Measurements from ENCODE around the gene DIPK2A. TPM values are rescaled to one million over a fixed set of nuclear protein-coding genes. Genes with fewer than 3 reads are reported as not detected.

Gene DIPK2A
- total and polyA plus RNA-seq, 2 of the 4 experiments (the other 2 are of a cell fraction), result 9.3 to 14.0 TPM

- no peak overlapping the region; the same call in 1 of the 2 replicates for H3K4me2 ChIP-seq (ENCODE audit: low read depth, low read length)
- CTCF ChIA-PET, result no interaction called here
Observed at GRCh38 chr3:143998266-143998665, 26.6 kb downstream of the DIPK2A start.

More at GRCh38 chr3:143998266-143998665, 26.6 kb downstream of the DIPK2A start:
- Histone ChIP-seq H4K8ac (ENCODE audit: low read depth in 2 of 2, low read length in 2 of 2) (no peak overlapping the region), H3K18ac (ENCODE audit: low read depth, low read length) (no peak overlapping the region), H3K4ac (ENCODE audit: low read depth, low read length) (no peak overlapping the region), H3K27me3 (ENCODE audit: control insufficient read depth, insufficient read depth, low read length) (no peaks in the 10 kb centered on the region), H2BK15ac (ENCODE audit: low read depth, low read length) (no peak overlapping the region), H3K9me3 (ENCODE audit: control insufficient read depth, insufficient read depth, low read length) (no peaks in the 10 kb centered on the region), H2BK5ac (ENCODE audit: low read depth, low read length, poor library complexity, severe bottlenecking) (no peak overlapping the region), H3K27ac (ENCODE audit: insufficient read depth, low read length) (no peak overlapping the region), H3K36me3 (ENCODE audit: control insufficient read depth, insufficient read depth, low read length) (no peaks in the 10 kb centered on the region), H3K56ac (ENCODE audit: extremely low read depth, insufficient read depth, low read length) (no peak overlapping the region), H2BK20ac (ENCODE audit: low read depth, low read length) (no peak overlapping the region), H3K9ac (ENCODE audit: low read depth, low read length) (no peak overlapping the region), H4K5ac (ENCODE audit: low read depth, low read length) (no peak overlapping the region), H3K4me1 (ENCODE audit: control insufficient read depth, insufficient read depth, low read length) (no peaks in the 10 kb centered on the region), H3K14ac (replicated peaks; ENCODE audit: low read depth, low read length) (no peak overlapping the region), H4K91ac (ENCODE audit: insufficient read depth, low read depth, low read length) (no peak overlapping the region), H2AK9ac (replicated peaks; ENCODE audit: low read depth, low read length, poor library complexity) (no peak overlapping the region), H3K9me1 (ENCODE audit: insufficient read depth, low read length) (no peaks in the 10 kb centered on the region), H2BK120ac (ENCODE audit: low read depth, low read length) (no peak overlapping the region), H4K20me1 (ENCODE audit: insufficient read depth, low read length) (no peaks in the 10 kb centered on the region), H2AK5ac (ENCODE audit: low read depth, low read length) (no peak overlapping the region), H2AFZ (replicated peaks; ENCODE audit: low read length, poor library complexity) (no peak overlapping the region), H3K79me1 (ENCODE audit: low read depth in 1 of 2, low read length in 2 of 2) (no peaks in the 10 kb centered on the region; a peak in 1 of 4 replicates), H3K4me3 (ENCODE audit: insufficient read depth, low read depth, low read length) (no peak overlapping the region), H3K23ac (ENCODE audit: low read depth, low read length) (no peak overlapping the region)
- TF ChIP-seq BHLHE40 (IDR thresholded peaks at IDR 0.05; ENCODE audit: low read depth, low read length) (peak; percentile 86; the same call in 1 of the 2 replicates), MXI1 (IDR thresholded peaks at IDR 0.05; ENCODE audit: borderline replicate concordance, low read depth, low read length) (no peak), CEBPB (IDR thresholded peaks at IDR 0.05; ENCODE audit: low read depth, low read length) (no peak), FOS (IDR thresholded peaks at IDR 0.05; ENCODE audit: low read depth, low read length) (0 out of 2 replicates have a peak, but pooled peaks have one; percentile 15), RCOR1 (IDR thresholded peaks at IDR 0.05; ENCODE audit: insufficient replicate concordance, low read length) (no peak), CTCF (conservative IDR thresholded peaks at IDR 0.05; ENCODE audit: low read depth, low read length) (no peak), NFE2L2 (IDR thresholded peaks at IDR 0.05; ENCODE audit: low read depth, low read length) (no peak), MAZ (IDR thresholded peaks at IDR 0.05; ENCODE audit: borderline replicate concordance, low read depth, low read length) (no peak), CHD1 (IDR thresholded peaks at IDR 0.05; ENCODE audit: low read depth, low read length) (no peak)
- dilution Hi-C loops (cut with HindIII; ENCODE audit: low sequenced_read_pairs, unreplicated experiment), result no loop called here
- POLR2A ChIA-PET (ENCODE audit: unreplicated experiment), result interaction anchor here (0.6 kb wide), 1 partner anchor 291 kb away, joined by 3 read pairs; no protein-coding TSS in a partner anchor
- in situ Hi-C loops (cut with MboI; ENCODE audit: low sequenced_read_pairs), result no loop called here
- peak; percentile 72 for DNase-seq
- BruUV-seq (replicated peaks), result no TSS peak
- no CpG with 5 or more reads among the region's 6 CpGs for WGBS, 2 experiments (ENCODE audit: extremely low coverage in 2 of 2, insufficient read length in 1 of 2)
- peak; percentile 54 for ATAC-seq (ENCODE audit: low read depth)
- intact Hi-C loops (cut with micrococcal nuclease), result no loop called here

Data from IMR-90 (cell line).